Cardiac muscle cell (in vitro differentiated cells and primary cell): ENCODE data around the gene DHX40. TPM values are rescaled to one million over a fixed set of nuclear protein-coding genes. Genes with fewer than 3 reads are reported as not detected.
"Not testable (repeated sequence)": the region's sequence is repeated elsewhere in the genome, so short reads cannot be mapped to it uniquely, and the experiment has no call there.

ENCODE experiments used
- DNase-seq, 2 donors: peaks; one replicate each; pipeline versions ENCODE4 v3.0.0 to v3.0.0-alpha.2; 2010 to 2017; ENCODE audit warnings: low read depth in 1 of 2, low spot score in 1 of 2
- H3K27ac ChIP-seq: fragments of 200-600 bp; sonication (generic); 2 replicates; pipeline ENCODE4 v1.5.1; 2016
- H3K27me3 ChIP-seq: fragments of 200-600 bp; sonication (generic); 2 replicates; pipeline ENCODE4 v1.6.0; 2016; ENCODE audit warnings: control low read depth
- H3K36me3 ChIP-seq: fragments of 200-600 bp; sonication (generic); 2 replicates; pipeline ENCODE4 v1.5.1; 2016; ENCODE audit warnings: control low read depth
- H3K4me1 ChIP-seq: fragments of 200-600 bp; sonication (generic); 2 replicates; pipeline ENCODE4 v1.8.1; 2017; ENCODE audit warnings: low read depth, mild to moderate bottlenecking, mixed run types
- H3K4me3 ChIP-seq: fragments of 200-600 bp; sonication (generic); 2 replicates; pipeline ENCODE4 v1.5.1; 2016; ENCODE audit warnings: mild to moderate bottlenecking
- H3K9me3 ChIP-seq: fragments of 200-600 bp; sonication (generic); 2 replicates; pipeline ENCODE4 v1.5.1; 2017; ENCODE audit warnings: low read depth, mild to moderate bottlenecking, control low read depth
- CTCF ChIP-seq: IDR thresholded peaks from 2 replicates; pipeline ENCODE4 v1.5.1; 2012; ENCODE audit warnings: low read depth, mild to moderate bottlenecking, low read length
- polyA plus RNA-seq: library from polyadenylated mRNA; unstranded; fragments of >200 nt; fragmentation: Nextera tagmentation; extraction: Ambion mirVana; gene quantifications from 2 replicates; pipeline ENCODE4 v1.2.1, GENCODE V29; 2016
- total RNA-seq: library from RNA; depleted of rRNA; stranded (reverse); fragments of >200 nt; gene quantifications from 2 replicates; pipeline ENCODE4 v1.2.3, GENCODE V29; 2016

DHX40 gene
- total and polyA plus RNA-seq, 2 experiments from 2014 or later: 35.4 to 53.0 TPM

GRCh38 chr17:59651346-59651745 lies 85.9 kb downstream of the DHX40 start:
- H3K4me3 ChIP-seq: no peak overlapping the region
- TF ChIP-seq CTCF: no peak
- H3K4me1 ChIP-seq: peaks cover 6% of the 10 kb centered on the region
- no peaks in the 10 kb centered on the region for H3K9me3 ChIP-seq
- peaks cover 88% of the 10 kb centered on the region for H3K36me3 ChIP-seq
- no peak overlapping the region for H3K27ac ChIP-seq
- peak in 1 of 2 donors; percentile 32 for DNase-seq
- no peaks in the 10 kb centered on the region for H3K27me3 ChIP-seq

GRCh38 chr17:59652119-59652518 lies 86.7 kb downstream of the DHX40 start:
- no peaks in the 10 kb centered on the region for H3K9me3 ChIP-seq
- H3K4me1 ChIP-seq: no peaks in the 10 kb centered on the region
- no peak overlapping the region for H3K4me3 ChIP-seq
- DNase-seq: peak in 1 of 2 donors; percentile 28
- no peak overlapping the region for H3K27ac ChIP-seq
- peaks cover 87% of the 10 kb centered on the region for H3K36me3 ChIP-seq
- H3K27me3 ChIP-seq: no peaks in the 10 kb centered on the region
- TF ChIP-seq CTCF: no peak

GRCh38 chr17:59656624-59657023 lies 91.2 kb downstream of the DHX40 start:
- not testable (repeated sequence) for H3K9me3 ChIP-seq, H3K4me3 ChIP-seq, H3K27me3 ChIP-seq, H3K27ac ChIP-seq, H3K4me1 ChIP-seq
- H3K36me3 ChIP-seq: peaks cover 75% of the 10 kb centered on the region
- DNase-seq: peak in 1 of 2 donors; percentile 80

Other genes starting within 250 kb of the DHX40 start
- 48.7 and 80.7 TPM in 2 replicates for gene YPEL2, start 234.0 kb upstream of the DHX40 start, total RNA-seq
- gene YPEL2, start 234.0 kb upstream of the DHX40 start, polyA plus RNA-seq: 79.3 and 95.5 TPM in 2 replicates
- gene CLTC, start 54.3 kb downstream of the DHX40 start, total RNA-seq: 275 and 286 TPM in 2 replicates
- 168 and 172 TPM in 2 replicates for gene CLTC, start 54.3 kb downstream of the DHX40 start, polyA plus RNA-seq
- gene PTRH2, start 141.8 kb downstream of the DHX40 start, total RNA-seq: 9.3 and 12.0 TPM in 2 replicates
- 17.7 and 22.9 TPM in 2 replicates for gene PTRH2, start 141.8 kb downstream of the DHX40 start, polyA plus RNA-seq
- gene VMP1, start 142.0 kb downstream of the DHX40 start, total RNA-seq: 73.9 and 91.3 TPM in 2 replicates
- 62.6 and 65.0 TPM in 2 replicates for gene VMP1, start 142.0 kb downstream of the DHX40 start, polyA plus RNA-seq